Measurements from ENCODE around the gene DST. TPM values are rescaled to one million over a fixed set of nuclear protein-coding genes. Genes with fewer than 3 reads are reported as not detected.

The DST gene
- total RNA-seq, 2 experiments from 2014 or later, result 1.3 to 1.7 TPM

DNA sequence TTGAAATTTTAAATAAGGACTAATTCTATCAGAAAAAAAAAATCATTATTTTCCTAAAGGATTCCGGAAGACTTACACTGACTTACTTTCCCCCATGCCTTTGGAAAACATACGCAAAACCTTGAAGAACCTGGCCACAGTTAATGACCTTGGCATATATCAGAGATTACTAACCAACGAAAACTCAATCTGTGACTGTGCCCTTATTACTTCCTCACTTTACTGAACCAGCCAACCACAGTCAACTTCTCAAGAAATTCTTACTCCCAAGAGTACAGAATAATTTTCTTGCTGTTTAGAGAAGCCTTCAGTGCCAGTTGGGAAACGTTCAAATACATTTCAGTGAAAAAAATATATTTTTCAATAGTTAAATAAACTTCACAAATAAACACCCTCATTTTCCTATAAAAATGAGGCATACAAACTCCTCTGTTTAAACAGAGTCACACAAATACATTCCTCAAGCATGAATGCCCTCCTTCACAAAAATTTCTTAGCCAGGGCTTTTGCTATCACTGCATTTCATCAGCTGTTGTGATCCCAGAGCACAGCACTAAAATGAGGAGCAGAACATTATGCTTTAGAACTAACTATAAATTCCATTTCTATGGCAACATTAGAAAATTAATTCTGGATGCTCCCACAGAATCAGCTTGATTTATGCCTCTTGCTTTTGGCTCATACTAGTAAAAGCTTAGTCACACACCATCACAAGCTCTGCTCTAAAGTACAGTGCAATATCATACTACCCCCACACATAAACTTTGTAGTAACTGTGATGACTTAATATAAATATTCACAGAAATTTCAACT, 117.6 kb downstream of the DST start:
- intact Hi-C loops (cut with micrococcal nuclease), result no loop called here
- Mint-ChIP-seq H3K4me1 (ENCODE audit: low read depth) (no peaks in the 10 kb centered on the region), H3K36me3 (ENCODE audit: low read depth) (no peaks in the 10 kb centered on the region), H3K9me3 (peaks cover 3% of the 10 kb centered on the region), H3K27ac (no peak overlapping the region), H3K4me3 (no peak overlapping the region), H3K27me3 (no peaks in the 10 kb centered on the region)
- POLR2A ChIA-PET, result no interaction called here
- TF ChIP-seq, protein P1, sequence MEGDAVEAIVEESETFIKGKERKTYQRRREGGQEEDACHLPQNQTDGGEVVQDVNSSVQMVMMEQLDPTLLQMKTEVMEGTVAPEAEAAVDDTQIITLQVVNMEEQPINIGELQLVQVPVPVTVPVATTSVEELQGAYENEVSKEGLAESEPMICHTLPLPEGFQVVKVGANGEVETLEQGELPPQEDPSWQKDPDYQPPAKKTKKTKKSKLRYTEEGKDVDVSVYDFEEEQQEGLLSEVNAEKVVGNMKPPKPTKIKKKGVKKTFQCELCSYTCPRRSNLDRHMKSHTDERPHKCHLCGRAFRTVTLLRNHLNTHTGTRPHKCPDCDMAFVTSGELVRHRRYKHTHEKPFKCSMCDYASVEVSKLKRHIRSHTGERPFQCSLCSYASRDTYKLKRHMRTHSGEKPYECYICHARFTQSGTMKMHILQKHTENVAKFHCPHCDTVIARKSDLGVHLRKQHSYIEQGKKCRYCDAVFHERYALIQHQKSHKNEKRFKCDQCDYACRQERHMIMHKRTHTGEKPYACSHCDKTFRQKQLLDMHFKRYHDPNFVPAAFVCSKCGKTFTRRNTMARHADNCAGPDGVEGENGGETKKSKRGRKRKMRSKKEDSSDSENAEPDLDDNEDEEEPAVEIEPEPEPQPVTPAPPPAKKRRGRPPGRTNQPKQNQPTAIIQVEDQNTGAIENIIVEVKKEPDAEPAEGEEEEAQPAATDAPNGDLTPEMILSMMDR (IDR thresholded peaks at IDR 0.05), result no peak
- CTCF ChIA-PET, result no interaction called here
- ATAC-seq (no peak), DNase-seq (no peak)

DNA sequence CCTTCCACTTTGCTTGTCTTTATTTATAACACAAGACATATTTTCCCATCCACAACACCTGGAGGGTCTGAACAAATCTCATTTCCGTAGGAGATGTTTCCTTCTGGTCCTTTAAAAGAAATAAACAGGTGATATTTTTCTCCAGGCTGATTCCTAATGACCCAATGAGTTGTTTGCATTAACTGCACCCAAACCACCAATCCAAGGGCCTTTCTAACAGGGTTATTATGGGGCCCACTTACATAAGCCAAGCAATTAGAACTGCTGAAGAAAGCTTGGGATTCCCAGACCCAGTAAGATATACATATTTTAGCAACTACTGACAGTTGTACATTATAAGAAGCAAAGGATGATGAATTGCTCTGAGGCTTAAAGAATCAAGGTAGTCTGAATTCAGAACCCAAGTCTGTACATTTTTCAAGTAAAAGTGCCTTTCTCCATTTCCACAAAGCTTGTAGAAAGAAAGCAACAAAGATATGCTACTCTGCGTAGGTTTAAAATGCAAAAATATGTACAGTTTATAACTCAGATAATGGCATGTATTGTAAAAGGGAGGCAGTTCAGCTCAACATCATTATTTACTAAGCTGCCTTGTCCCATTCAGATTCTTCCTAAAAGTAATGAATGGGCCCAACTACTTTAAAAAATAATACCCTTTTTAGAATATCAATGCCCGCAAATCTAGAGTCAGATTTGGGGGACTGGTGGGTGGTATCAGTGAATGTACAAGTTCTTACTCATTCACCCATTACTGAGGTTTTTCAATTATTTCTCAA, 120.0 kb downstream of the DST start:
- Mint-ChIP-seq H3K27me3 (no peaks in the 10 kb centered on the region), H3K36me3 (ENCODE audit: low read depth) (no peaks in the 10 kb centered on the region), H3K27ac (no peak overlapping the region), H3K4me3 (no peak overlapping the region), H3K9me3 (peaks cover 5% of the 10 kb centered on the region), H3K4me1 (ENCODE audit: low read depth) (no peaks in the 10 kb centered on the region)
- ChIA-PET CTCF (no interaction called here), POLR2A (no interaction called here)
- intact Hi-C loops (cut with micrococcal nuclease), result no loop called here
- TF ChIP-seq, protein P1 (IDR thresholded peaks at IDR 0.05), result no peak
- DNase-seq (no peak), ATAC-seq (no peak)

DNA sequence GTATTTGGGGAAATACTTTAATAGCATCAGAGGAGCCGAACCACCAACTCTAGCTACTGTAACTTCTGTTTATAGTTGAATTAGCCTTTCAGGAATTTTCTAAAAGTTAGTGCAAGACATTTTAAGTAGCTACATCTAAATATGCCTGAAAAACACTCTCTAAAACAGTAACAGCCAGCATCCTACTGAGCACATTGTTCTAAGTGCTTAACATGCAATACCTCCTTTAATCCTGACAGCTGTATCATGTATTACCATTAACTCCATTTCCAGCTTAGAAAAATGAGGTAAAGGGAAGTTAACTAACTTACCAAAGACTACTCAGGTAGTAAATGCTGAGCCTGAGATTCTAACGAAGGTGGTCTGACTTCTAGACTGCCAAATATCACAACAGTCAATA, 120.7 kb downstream of the DST start:
- CTCF ChIA-PET, result interaction anchor here (0.6 kb wide), 1 partner anchor 15 kb away, joined by 3 read pairs; no protein-coding TSS in a partner anchor
- H3K9me3 Mint-ChIP-seq, result peaks cover 5% of the 10 kb centered on the region
- H3K27ac Mint-ChIP-seq, result no peak overlapping the region
- TF ChIP-seq, protein P1 (IDR thresholded peaks at IDR 0.05), result no peak
- no peak for ATAC-seq
- POLR2A ChIA-PET, result no interaction called here
- H3K4me1 Mint-ChIP-seq (ENCODE audit: low read depth), result no peaks in the 10 kb centered on the region
- no peaks in the 10 kb centered on the region for H3K36me3 Mint-ChIP-seq (ENCODE audit: low read depth)
- H3K4me3 Mint-ChIP-seq, result no peak overlapping the region
- no peaks in the 10 kb centered on the region for H3K27me3 Mint-ChIP-seq
- intact Hi-C loops (cut with micrococcal nuclease), result no loop called here
- no peak for DNase-seq

DNA sequence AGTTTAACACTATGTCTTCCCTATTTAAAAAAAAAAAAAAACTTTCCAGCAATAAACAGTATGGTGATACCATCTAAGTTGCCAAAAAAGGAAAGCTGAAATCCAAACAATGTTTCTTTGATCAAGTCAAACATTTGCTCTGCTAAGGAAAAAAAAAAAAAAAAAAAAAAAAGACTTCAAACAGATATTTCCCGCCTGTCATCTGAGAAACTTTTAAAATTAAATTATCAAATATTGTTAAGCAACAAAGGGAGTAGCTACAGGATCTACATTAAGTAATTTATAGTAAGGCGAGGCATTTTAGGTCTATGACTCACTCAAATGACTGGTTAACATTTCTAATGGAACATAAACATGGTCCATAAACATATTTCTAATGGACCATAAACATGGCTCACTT, 121.2 kb downstream of the DST start:
- no peak overlapping the region for H3K27ac Mint-ChIP-seq
- DNase-seq, result no peak
- H3K9me3 Mint-ChIP-seq, result peaks cover 5% of the 10 kb centered on the region
- intact Hi-C loops (cut with micrococcal nuclease), result no loop called here
- no peaks in the 10 kb centered on the region for H3K27me3 Mint-ChIP-seq
- H3K4me1 Mint-ChIP-seq (ENCODE audit: low read depth), result no peaks in the 10 kb centered on the region
- ChIA-PET CTCF (interaction anchor here (0.6 kb wide), 1 partner anchor 15 kb away, joined by 3 read pairs; no protein-coding TSS in a partner anchor), POLR2A (no interaction called here)
- no peak overlapping the region for H3K4me3 Mint-ChIP-seq
- TF ChIP-seq, protein P1 (IDR thresholded peaks at IDR 0.05), result no peak
- no peaks in the 10 kb centered on the region for H3K36me3 Mint-ChIP-seq (ENCODE audit: low read depth)
- ATAC-seq, result no peak

DNA sequence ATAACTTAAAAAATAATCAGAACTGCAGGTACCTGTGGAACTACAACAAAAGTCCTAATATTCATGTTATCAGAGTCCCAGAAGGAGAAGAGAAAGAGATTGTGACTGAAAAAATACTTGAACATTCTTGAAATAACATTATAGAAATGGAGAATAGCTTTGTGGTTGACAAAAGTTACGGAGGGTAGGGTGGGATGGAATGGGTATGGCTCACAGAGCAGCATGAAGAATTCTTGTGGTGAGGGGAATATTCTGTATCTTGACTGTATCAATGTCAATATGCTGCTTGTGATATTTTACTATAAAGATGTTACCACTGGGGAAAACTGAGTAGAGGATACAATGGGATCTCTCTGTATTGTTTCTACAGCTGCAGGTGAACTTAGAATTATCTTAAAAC, 122.5 kb downstream of the DST start:
- Mint-ChIP-seq H3K36me3 (ENCODE audit: low read depth) (no peaks in the 10 kb centered on the region), H3K4me3 (no peak overlapping the region), H3K9me3 (peaks cover 5% of the 10 kb centered on the region), H3K27me3 (no peaks in the 10 kb centered on the region), H3K4me1 (ENCODE audit: low read depth) (no peaks in the 10 kb centered on the region), H3K27ac (no peak overlapping the region)
- TF ChIP-seq, protein P1 (IDR thresholded peaks at IDR 0.05), result no peak
- ChIA-PET CTCF (no interaction called here), POLR2A (no interaction called here)
- intact Hi-C loops (cut with micrococcal nuclease), result no loop called here
- no peak for ATAC-seq
- DNase-seq, result no peak
